ENCODE results near the gene PAPOLA. TPM values are rescaled to one million over a fixed set of nuclear protein-coding genes. Genes with fewer than 3 reads are reported as not detected.

PAPOLA gene
- total RNA-seq, 1 donor from 2014 or later = 102 TPM

DNA sequence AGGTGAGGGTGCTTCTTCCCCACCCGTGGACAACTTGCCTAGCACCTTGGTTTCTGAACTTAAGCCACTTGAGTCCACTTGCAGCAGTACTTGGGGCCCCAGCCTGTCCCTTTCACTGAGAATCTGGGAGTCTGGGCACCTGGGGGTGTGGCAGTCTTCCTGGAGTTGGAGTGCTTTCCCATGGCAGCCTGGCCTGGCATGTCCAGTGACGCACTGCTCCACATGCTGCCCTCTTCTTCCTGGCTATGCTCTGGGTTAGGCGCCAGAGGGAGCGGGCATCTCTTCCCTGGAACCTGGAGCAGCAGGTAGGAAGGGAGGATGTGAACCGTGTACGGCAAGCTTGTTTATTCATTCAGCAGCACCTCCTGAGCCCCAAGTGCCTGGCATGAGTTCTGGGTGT is 76.4 kb downstream of the PAPOLA start:
- Histone ChIP-seq H3K36me3 (ENCODE audit: control insufficient read depth, insufficient read depth, low read length) (no peaks in the 10 kb centered on the region), H3K27me3 (ENCODE audit: control insufficient read depth, insufficient read depth, low read length) (peaks cover 8% of the 10 kb centered on the region), H3K4me3 (ENCODE audit: low read depth, low read length) (no peak overlapping the region)
- DNase-seq (ENCODE audit: low read depth) = no peak
- TF ChIP-seq, protein P1, sequence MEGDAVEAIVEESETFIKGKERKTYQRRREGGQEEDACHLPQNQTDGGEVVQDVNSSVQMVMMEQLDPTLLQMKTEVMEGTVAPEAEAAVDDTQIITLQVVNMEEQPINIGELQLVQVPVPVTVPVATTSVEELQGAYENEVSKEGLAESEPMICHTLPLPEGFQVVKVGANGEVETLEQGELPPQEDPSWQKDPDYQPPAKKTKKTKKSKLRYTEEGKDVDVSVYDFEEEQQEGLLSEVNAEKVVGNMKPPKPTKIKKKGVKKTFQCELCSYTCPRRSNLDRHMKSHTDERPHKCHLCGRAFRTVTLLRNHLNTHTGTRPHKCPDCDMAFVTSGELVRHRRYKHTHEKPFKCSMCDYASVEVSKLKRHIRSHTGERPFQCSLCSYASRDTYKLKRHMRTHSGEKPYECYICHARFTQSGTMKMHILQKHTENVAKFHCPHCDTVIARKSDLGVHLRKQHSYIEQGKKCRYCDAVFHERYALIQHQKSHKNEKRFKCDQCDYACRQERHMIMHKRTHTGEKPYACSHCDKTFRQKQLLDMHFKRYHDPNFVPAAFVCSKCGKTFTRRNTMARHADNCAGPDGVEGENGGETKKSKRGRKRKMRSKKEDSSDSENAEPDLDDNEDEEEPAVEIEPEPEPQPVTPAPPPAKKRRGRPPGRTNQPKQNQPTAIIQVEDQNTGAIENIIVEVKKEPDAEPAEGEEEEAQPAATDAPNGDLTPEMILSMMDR (IDR thresholded peaks at IDR 0.05; ENCODE audit: insufficient read depth, low read length, poor library complexity, severe bottlenecking) = no peak

DNA sequence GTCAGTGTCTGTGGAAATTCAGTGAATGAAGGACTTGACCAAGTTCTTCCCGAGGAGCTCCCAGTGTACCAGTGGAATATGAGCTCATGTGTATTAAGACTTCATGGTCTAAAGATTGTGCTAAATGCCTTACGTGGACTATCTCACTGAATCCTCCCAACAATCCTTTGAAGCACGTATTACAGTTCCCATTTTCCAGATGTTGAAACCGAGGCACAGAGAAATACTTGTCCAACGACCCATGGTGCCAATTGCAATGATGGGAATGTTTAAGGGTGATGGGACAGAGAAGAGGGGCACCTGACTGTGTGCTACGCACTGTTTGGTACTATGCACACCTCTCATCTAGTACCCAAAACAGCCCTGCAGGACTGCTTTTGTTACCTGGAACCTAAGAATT is 77.2 kb downstream of the PAPOLA start:
- no peak for DNase-seq (ENCODE audit: low read depth)
- H3K36me3 ChIP-seq (ENCODE audit: control insufficient read depth, insufficient read depth, low read length) = no peaks in the 10 kb centered on the region
- H3K27me3 ChIP-seq (ENCODE audit: control insufficient read depth, insufficient read depth, low read length) = peaks cover 15% of the 10 kb centered on the region
- TF ChIP-seq, protein P1 (IDR thresholded peaks at IDR 0.05; ENCODE audit: insufficient read depth, low read length, poor library complexity, severe bottlenecking) = no peak
- H3K4me3 ChIP-seq (ENCODE audit: low read depth, low read length) = no peak overlapping the region

DNA sequence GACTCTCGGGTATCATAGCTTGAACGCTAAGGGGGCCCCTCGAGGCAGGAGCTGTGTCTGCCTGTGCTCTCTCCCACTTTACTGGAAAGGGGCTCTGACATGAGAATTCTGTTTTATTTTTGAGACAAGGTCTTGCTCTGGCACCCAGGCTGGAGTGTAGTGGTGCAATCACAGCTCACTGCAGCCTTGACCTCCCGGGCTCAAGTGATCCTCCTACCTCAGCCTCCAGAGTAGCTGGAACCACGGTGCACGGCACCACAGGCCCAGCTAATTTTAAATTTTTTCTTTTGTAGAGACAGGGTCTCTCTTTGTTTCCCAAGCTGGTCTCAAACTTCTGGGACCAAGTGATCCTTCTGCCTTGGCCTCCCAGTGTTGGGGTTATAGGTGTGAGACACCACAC is 77.7 kb downstream of the PAPOLA start:
- H3K4me3 ChIP-seq (ENCODE audit: low read depth, low read length) = no peak overlapping the region
- H3K36me3 ChIP-seq (ENCODE audit: control insufficient read depth, insufficient read depth, low read length) = no peaks in the 10 kb centered on the region
- peaks cover 20% of the 10 kb centered on the region for H3K27me3 ChIP-seq (ENCODE audit: control insufficient read depth, insufficient read depth, low read length)
- DNase-seq (ENCODE audit: low read depth) = no peak
- TF ChIP-seq, protein P1 (IDR thresholded peaks at IDR 0.05; ENCODE audit: insufficient read depth, low read length, poor library complexity, severe bottlenecking) = no peak

DNA sequence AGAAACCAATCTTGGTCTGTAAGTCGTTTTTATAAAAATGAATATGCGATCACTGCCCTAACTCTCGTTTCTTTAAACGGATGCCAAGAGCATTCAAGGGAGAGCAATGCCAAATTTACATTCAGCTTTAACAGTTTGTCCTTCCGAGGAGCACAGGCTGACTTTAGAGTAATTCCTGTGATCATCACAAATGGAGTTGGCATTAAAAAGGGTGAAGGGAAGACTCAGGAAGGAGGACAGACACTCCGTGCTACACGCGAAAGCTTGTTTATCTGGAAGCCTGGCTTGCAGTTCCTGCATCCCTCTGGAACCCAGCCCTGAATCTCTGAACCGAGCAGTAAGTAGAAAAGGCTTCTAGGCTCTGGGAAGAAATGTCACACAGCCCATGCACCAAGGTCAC is 78.4 kb downstream of the PAPOLA start:
- no peak for DNase-seq (ENCODE audit: low read depth)
- Histone ChIP-seq H3K27me3 (ENCODE audit: control insufficient read depth, insufficient read depth, low read length) (peaks cover 25% of the 10 kb centered on the region), H3K4me3 (ENCODE audit: low read depth, low read length) (no peak overlapping the region), H3K36me3 (ENCODE audit: control insufficient read depth, insufficient read depth, low read length) (no peaks in the 10 kb centered on the region)
- TF ChIP-seq, protein P1 (IDR thresholded peaks at IDR 0.05; ENCODE audit: insufficient read depth, low read length, poor library complexity, severe bottlenecking) = no peak

DNA sequence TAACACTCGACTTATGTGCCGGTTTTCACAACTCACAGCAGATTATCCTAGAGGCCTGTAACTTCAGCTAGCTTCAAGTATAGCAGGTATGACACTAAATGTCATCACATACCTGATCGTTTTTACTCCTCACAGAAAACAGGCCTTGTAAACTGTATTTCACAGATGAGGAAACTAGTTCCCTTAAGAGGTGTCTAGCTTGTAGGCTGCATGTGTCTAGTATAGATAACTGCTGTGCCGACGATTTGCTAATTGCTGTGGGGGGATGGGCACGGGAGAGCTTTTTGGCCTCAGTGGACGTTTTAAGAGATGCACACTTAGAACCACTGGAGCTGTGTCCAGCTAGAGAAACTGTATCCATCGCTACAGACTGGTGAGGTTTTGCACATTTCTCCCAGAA is 78.8 kb downstream of the PAPOLA start:
- peaks cover 28% of the 10 kb centered on the region for H3K27me3 ChIP-seq (ENCODE audit: control insufficient read depth, insufficient read depth, low read length)
- TF ChIP-seq, protein P1 (IDR thresholded peaks at IDR 0.05; ENCODE audit: insufficient read depth, low read length, poor library complexity, severe bottlenecking) = no peak
- no peaks in the 10 kb centered on the region for H3K36me3 ChIP-seq (ENCODE audit: control insufficient read depth, insufficient read depth, low read length)
- no peak for DNase-seq (ENCODE audit: low read depth)
- H3K4me3 ChIP-seq (ENCODE audit: low read depth, low read length) = no peak overlapping the region

DNA sequence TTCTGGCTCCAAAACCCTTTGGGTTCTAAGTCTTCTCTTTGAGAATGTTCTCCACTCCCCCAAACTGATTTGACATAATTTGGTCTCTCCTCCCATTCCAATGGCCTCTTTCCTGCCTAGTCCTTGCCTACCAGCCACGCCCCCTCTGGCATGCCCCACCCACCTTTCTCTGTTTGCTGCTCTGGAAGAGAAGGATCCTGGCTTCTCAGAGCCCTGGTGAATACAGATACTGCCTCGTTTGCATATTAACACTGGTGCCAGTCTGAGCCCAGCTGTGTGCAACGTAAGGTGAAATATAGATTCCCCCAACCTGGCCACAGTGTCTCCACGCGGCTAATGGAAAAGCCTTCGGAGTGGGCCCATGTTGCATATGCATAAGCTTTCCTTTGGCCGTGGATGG is 79.7 kb downstream of the PAPOLA start:
- no peak overlapping the region for H3K4me3 ChIP-seq (ENCODE audit: low read depth, low read length)
- H3K36me3 ChIP-seq (ENCODE audit: control insufficient read depth, insufficient read depth, low read length) = no peaks in the 10 kb centered on the region
- DNase-seq (ENCODE audit: low read depth) = no peak
- TF ChIP-seq, protein P1 (IDR thresholded peaks at IDR 0.05; ENCODE audit: insufficient read depth, low read length, poor library complexity, severe bottlenecking) = no peak
- peaks cover 30% of the 10 kb centered on the region for H3K27me3 ChIP-seq (ENCODE audit: control insufficient read depth, insufficient read depth, low read length)

Data from kidney epithelial cell (primary cell).